Pulmonary artery endothelial cell (primary cell): ENCODE results near the gene TMEM272. TPM values are rescaled to one million over a fixed set of nuclear protein-coding genes. Genes with fewer than 3 reads are reported as not detected.

Experiments used
- DNase-seq: peaks from one replicate; pipeline ENCODE4 v3.0.0-alpha.2; 2011; ENCODE audit warnings: low read depth, low spot score
- total RNA-seq: library from RNA; depleted of rRNA; stranded (reverse); fragments of >200 nt; gene quantifications from 2 replicates; pipeline ENCODE4 v1.2.3, GENCODE V29; 2014

Gene TMEM272, protein sequence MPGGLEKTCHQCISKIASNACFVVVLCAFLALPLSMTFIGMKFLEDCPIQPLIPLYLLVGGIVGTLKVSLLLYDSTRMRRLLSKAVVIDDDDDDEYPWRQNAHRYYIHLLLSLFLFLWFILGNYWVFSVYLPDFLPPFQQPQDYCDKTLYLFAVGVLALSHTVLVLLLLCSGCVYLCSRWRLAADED
- not detected in 2 replicates for total RNA-seq

DNA sequence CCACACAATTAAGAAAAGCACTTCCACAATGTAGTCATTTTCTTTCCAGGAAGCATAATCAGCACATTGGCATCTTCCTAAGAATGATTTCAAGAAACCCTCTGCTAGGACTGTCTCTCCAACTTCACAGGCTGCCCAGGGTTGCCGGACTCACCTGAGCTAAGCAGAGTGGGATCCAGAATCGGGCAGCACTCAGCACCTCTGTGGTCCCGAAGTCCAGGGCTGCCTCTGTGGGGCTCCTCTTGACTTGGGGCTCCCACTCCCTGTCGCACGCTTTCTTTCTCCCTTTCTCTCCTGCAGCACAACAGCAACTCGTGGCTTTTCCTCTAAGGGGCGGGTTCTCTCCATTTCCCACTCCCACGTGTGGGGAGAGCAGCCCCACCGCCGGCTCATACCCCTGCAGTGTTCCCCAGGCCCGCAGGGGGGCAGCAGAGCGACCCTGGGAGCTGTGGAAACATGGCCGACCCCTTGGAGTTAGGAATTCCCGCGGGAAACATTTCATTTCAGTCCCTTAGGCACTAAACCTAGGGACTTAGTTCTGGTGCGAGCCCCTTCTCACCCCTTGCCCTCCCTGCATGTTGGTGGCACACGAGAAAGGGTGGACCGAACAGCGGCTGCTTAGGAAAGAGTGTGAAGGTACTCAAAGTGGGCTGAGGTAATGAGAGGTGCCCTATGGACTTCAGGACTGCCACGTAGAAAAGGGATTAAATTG lies at the start of gene TMEM272:
TMEM272 (minus strand) TSS at position 316 of the 712 bp plus-strand sequence. CDS start 6,647 bp downstream, outside the sequence.
- DNase-seq: no peak

DNA sequence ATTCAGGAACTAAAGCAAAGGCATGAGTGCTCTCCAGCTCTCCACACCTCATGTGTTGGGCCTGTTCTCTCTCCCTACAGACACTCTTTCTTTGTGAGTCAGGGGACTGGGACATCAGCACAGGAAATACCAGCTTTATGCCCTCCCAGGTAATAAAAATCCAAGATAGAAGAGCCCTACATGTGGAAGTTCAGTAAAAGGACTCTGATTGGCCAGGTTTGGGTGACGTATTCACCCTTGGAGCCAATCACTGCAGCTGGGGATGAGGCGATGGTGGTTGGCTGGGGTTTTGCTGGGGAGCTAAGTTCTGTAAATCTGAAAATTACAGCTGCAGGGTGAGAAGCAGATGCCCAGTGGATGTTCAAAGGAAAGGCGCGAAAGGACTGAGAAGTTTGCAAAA lies 49.3 kb upstream of the TMEM272 start:
- no peak for DNase-seq

DNA sequence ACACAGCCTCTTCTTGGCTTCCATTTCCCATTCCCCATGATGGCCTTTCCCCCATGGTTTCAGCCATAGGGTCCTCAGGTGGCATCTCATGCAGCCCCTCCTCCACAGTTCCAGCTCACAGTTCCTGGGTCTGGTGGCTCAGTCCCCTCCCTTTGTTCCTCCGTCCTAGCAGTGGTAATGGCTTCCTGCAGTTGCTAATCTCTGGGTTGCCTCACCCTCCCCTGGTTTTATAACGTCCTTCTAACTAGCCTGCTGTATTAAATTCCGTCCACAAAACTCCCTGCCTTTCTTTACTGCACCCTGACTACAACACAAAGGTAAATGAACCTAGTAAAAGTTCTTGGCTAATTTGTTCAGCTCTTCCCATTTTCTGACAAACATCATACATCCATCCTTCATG lies 47.7 kb upstream of the TMEM272 start:
- DNase-seq: no peak

DNA sequence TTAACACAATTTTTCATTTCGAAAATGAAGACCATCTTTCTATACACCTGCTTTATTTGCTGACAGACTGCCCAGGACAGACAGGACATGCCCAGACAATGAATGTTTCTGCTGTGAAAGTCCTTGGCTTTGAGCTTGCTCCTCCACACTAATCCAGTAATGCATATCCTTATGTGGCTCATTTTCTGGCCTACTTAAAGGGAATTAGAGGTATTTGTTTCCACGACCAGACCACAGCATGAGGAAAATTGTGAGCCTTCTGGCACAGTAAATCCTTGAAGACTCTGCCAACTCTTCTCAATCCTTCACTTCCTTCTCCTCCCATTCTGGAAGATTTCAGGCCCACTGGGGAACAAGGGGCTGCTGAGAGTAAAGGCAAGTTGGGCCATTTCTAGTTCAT lies 42.5 kb upstream of the TMEM272 start:
- DNase-seq: no peak

DNA sequence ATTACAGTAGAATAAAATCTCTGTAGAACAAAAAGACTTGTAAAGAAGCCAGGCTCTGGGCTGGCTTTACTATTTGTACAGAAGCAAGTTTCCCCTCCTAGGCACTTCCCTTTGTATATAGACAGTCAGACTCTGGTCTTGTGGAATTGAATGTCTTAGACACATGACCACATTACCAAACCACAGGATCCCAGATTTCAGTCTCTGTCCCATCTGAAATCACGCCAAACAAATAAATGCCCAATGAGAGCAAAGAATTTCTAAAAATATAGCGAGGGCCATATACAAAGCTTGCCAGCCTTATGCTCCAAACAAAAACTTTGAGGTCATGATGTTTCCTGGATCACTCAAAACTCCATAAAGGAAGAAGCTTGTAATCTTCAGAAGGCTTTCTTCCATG lies 40.7 kb upstream of the TMEM272 start:
- no peak for DNase-seq

DNA sequence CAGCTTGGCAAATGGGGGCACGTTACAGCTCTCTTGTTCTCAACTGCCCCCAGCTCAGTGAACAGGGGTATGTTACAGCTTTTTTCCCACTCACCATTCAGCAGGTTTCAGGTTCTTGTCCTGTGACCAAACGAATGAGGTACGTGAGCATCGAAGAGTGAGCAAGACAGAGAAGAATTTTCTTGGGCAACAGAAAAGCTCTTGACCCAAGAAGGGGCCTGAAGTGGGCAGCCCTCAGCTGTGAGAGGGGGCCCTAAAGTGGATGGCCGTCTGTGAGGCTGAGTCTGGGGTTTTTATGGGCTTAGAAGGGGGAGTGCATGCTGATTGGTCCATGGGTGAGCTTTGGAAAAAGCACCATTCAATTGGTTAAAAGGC lies 38.2 kb upstream of the TMEM272 start:
- no peak for DNase-seq

DNA sequence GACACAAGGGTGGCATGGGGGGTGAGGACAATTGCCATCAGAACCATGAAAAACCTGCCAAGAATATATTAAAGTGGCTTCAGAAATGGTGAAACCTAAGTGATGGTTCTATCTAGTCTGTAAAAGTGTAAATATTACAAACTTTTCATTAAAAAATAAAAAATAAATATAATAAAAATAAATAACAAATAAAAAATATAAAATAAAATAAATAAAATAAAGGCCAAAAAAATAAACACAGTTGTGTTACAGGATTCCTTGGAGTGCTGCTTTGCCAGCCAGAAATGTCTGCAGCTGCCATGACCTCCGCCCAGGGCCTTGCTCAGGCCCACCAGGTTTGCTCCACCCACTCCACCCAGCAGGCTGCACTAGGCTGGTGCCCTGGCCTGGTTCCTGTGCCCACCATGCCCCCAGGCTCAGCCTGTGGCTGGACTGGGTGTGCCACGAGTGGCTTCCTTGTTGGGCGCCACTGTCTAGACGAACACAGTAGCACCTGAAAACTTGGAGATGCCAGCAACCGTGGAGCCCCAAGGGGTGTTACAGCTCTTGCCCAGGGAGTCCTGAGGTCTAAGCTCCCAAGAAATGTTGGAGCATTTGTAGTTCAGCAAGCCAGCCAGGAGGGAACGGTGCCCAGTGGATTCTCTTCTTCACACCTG lies 37.7 kb upstream of the TMEM272 start:
- DNase-seq: no peak

DNA sequence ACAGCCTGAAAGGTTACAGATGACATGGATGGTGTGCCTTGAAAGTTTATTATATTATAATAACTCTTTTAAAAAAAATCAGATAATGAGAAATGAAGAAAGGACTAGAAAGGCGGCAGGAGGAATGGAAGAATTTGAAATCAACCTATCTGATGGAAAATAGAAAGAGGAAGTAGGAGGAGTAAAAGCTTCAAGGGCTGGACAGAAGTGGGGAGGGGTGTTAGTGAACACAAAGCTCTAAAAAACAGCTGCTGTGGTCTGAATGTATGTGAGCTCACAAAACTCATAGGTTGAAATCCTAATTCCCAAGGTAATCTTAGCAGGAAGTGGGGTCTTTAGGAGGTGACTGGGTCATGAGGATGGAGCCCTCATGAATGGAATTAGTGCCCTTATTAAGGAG lies 36.3 kb upstream of the TMEM272 start:
- DNase-seq: no peak

DNA sequence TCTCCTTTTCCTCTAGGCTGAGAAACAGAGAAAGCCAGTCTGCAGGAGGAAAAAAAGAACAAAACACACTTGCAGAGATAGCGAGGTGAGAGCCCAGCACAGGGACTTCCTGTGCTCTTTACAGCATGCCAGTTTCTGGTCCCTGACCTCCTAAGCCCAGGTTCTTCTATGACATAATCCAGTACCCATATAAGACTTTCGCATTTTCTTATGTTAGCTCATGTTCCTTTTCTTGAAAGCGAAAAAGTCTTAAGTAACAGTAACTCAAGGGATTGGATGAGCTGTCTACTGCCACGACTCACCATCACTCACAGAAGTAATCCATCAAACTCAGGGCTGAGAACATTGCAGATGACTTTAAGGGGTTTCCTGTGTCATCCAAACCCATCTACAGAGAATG lies 34.2 kb upstream of the TMEM272 start:
- no peak for DNase-seq

DNA sequence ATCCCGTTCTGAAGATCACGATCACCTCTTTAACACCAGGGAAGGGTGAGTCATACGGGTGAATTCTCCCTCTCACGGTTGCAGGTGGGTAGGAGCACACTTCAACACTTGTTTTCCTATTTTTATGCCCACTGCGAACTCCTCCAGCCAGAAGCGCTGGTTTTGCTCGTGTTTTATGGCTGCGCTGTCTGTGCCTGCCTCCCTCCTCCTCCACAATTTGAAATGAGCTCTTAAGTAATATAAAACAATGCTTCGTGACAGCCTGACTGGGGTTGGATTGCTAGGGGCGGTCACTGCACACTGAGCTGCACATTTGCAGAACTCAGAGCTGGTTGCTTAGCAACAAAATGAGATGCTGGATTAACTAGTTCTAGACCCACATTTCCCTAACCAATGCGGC lies 29.7 kb upstream of the TMEM272 start:
- no peak for DNase-seq

DNA sequence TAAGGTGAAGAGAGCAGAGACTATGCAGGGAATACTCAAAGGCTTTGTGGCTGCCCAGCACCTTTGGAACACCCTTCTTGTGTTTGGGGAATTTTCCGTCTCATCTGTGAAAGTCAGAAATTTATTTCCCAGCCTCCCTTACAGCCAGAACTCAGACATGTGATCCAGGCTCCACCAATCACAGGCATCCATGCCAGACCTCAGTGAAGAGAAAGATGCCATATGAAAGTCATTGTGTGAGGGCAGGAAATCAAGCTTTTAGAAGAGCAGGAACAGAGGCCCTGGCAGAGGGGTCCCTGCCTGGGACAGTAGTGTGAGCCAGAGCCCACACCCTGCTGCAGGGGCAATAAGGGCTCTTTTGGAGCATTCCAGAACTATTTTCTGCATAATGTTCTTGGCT lies 28.9 kb upstream of the TMEM272 start:
- no peak for DNase-seq

DNA sequence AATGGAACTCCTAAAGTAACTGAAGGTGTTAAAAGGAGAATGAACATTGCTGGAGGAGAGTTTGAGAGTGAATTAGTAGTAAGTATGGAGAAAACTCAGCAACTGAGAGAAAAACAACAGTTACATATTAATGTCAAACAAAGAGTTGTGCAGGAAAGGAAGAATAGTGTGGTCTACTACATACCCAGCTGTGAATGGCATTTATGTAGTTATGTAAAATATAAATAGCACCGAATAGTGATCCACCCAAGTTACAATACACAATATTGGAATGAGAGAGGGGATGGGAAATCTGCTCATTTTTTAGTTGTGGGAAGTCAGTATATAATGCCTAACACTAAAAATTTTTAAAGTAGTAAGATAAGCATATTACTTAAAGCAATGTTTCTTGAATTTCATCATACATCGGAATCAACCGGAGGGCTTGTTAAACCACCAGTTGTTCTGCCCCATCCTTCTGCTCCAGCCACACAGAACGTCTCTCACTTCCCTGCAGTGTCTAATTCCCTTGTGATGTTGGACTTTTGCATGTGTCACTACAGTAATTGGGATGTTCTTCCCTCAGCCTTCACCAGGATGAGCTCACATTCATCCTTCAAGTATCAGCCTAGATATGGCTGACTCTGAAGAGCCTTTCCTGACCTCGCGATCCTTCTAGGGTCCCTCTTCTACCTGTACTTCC lies 28.3 kb upstream of the TMEM272 start:
- no peak for DNase-seq

DNA sequence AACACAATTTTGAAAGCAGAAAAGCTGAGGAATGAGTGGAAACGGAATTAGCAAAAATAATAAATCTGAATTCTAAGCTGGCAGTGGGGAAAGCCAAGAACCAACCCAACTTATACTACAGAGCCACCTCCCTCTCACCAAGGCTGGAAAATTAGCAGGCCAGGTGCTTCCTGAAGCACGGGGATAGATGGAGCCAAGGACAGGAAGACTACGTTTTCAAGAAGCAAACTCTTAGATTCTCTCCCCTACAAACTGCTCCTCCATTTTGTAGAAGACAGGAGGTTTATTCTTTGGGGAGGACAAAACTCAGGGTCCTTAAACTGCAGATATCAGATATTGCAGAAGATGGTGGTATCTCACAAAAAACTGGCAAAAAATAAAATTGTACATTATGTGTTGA lies 25.6 kb upstream of the TMEM272 start:
- DNase-seq: no peak

DNA sequence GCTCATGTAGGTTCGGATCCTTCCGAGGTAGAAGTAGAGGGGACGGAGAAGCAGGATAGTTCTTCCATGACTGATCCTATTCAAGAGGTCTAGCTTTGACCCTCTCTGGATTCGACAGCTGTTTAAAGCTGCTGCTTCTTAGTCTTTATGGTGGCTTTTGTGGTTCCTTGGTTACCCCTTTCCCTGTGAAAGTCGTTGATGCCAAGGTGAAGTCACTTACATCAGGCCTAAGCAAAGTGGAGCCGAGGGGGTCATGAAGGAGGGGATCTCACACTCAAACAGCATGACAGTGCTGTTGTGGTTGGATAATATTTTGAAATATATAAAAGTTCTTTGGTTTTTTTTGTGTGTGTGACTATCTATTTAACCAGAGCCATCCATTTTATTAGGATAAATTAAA lies 24.9 kb upstream of the TMEM272 start:
- DNase-seq: no peak

DNA sequence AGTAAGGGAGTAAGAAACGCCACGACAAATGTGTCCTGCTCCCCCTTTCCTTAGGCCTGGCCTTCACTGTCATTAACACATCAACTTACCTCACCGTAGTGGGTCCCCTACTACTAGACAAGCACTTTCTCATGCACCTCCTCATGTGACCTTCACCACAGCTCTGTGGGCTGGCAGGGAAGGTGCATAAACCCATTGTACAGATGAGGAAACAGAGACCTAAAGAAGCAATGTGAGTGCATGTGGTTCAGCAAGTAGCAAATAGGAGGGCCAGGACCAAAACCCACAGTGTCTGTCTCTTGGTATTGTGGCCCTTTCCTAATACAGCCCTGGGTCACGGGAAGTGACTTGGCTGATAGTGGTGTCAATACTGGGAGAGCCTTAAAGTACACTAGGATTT lies 22.1 kb upstream of the TMEM272 start:
- no peak for DNase-seq

DNA sequence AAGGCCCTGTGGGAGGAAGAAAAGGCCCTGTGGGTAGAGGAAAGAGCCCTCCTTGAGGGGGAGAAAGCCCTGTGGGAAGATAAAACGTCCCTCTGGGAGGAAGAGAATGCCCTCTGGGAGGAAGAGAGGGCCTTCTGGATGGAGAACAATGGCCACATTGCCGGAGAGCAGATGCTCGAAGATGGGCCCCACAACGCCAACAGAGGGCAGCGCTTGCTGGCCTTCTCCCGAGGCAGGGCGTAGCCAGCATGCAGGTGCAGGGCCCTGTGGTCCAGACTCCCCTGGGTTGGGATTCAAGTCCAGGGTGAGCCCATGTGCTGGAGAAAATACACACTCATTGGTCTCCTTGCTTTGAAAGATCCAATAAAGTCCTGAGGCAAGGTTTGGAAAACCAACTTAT lies 20.9 kb upstream of the TMEM272 start:
- no peak for DNase-seq

DNA sequence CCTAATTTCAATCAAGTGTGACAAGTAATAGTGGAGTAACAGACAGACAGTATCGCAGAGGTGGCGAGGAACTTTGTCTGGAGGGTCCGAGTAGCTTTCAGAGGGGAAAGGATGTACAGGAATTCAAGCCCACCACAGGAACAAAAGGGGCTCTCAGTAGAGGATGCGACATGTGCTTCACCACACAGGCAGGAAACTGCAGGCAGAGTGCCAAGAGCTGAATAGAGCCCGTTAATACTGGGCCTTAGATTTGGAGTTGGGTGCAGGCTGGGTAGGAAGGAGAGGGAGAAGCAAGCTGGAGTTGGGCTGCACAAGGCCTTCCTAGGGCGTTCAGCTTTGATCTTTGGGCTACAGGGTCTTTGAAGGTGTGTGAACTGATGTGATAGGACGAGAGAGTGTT lies 18.0 kb upstream of the TMEM272 start:
- DNase-seq: no peak

DNA sequence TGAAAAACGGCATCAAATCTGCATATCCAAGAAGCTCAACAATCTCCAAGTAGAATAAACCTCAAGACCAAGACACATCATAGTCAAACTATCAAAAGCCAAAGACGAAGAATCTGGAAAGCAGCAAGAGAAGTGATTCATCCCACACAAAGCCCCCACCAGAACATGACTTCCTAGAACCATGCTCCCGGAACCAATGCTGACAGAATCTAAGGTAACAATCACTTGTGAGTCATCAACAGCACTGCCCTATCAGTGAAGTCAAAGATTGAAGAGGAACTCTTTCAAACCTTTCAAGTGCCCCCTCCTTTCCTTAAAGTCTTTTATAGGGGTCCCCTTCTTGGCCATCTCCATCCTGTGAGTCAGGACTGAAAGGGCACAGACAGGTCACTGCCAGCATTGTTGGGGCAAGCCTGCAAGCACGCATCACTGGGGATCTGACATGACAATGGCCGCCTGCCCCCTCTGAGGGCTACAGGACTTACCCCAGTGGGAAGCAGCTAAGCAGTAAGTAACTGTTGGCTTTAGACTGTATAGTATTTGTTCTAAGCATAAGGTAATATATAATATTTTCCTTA lies 16.8 kb upstream of the TMEM272 start, which contains the start of gene CCDC70:
CCDC70 (plus strand) TSS at position 247 of the 578 bp plus-strand sequence. CDS start 3,443 bp downstream, outside the sequence.
- no peak for DNase-seq

DNA sequence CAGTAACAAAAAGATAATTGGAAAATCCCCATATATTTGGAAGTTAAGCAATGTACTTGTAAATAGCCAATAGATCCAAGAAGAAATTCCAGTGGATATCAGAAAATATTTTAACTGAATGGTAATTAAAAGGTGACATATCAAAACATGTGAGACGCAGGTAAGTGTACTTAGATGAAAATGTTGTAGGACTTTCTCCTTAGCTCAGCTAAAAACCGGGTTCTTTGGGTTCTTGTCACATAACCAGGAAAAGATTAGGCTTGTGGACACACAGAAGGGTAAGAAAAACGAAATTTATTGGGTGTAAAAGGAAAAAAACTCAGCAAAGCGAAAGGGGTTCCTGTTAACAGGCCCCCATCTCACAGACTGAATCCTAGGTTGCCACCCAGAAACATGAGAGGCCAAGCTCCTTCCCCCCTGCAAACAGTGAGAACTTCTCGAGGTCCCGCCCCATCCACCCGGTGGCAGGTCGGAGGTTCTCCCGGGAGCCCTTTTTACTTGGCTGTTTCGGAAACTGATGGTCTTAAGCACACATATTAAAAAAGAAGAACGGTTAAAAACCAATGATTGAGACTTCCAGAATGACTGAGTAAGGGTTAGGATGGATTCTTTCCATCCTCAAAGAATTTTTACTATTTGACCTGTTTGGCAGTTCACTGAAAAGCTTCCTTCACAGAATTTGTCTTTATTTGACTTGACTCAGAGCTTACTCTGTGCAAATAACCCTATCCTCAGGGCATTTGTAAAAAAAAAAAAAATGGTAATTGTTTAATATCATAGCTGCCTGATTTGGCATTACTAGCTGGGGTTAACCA lies 13.7 kb upstream of the TMEM272 start:
- no peak for DNase-seq

DNA sequence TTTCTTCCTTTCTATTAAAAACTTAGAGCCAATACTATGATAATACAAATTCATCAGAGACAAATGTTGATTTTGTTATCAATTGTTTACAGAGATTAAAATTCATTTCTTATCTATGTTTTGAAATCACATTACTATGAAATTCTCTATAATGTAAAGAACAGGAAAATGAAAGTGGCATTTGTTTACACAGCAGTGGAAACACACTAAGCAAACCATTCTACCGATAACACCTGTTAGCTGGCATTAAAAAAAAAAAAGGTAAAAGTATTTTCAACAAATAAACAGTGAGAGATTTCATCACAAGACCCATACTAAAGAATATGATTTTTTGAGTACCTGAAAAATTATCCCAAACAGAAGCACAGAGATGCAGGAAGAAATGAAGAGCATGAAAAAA lies 12.0 kb upstream of the TMEM272 start:
- no peak for DNase-seq
